ENCODE data around the gene PRKD1. TPM values are rescaled to one million over a fixed set of nuclear protein-coding genes. Genes with fewer than 3 reads are reported as not detected.

Gene PRKD1
- polyA plus RNA-seq, 3 donors from 2014 or later: not detected

- no peaks in the 10 kb centered on the region for H3K4me1 Mint-ChIP-seq
- peaks cover 3 to 50% (median 12%) of the 10 kb centered on the region in 6 donors for H3K9me3 Mint-ChIP-seq
- peaks cover 0 to 2% (median 0%) of the 10 kb centered on the region in 3 donors for H3K27me3 Mint-ChIP-seq (ENCODE audit: low read depth in 3 of 3)
- no peak overlapping the region for H3K27ac Mint-ChIP-seq
- no peaks in the 10 kb centered on the region for H3K36me3 Mint-ChIP-seq
- DNase-seq: no peak
- no peak overlapping the region for H3K4me3 Mint-ChIP-seq
These were observed 112.5 kb downstream of the PRKD1 start for GRCh38 chr14:29815016-29815674.

GRCh38 chr14:29814156-29815015 is 113.3 kb downstream of the PRKD1 start:
- no peak for DNase-seq
- Mint-ChIP-seq H3K27ac (no peak overlapping the region), H3K4me3 (no peak overlapping the region), H3K27me3 (ENCODE audit: low read depth in 3 of 3) (peaks cover 0 to 2% (median 0%) of the 10 kb centered on the region in 3 donors), H3K36me3 (no peaks in the 10 kb centered on the region), H3K4me1 (no peaks in the 10 kb centered on the region), H3K9me3 (peaks cover 7 to 55% (median 16%) of the 10 kb centered on the region in 6 donors)

GRCh38 chr14:29810682-29811081 is 117.0 kb downstream of the PRKD1 start:
- Mint-ChIP-seq H3K27ac (no peak overlapping the region), H3K9me3 (peaks cover 16 to 59% (median 24%) of the 10 kb centered on the region in 6 donors), H3K27me3 (ENCODE audit: low read depth in 3 of 3) (peaks cover 0 to under 1% (median 0%) of the 10 kb centered on the region in 3 donors), H3K4me3 (no peak overlapping the region), H3K36me3 (peaks cover 0 to 3% (median 0%) of the 10 kb centered on the region in 3 donors), H3K4me1 (no peaks in the 10 kb centered on the region)
- DNase-seq: no peak

- H3K4me1 Mint-ChIP-seq: no peaks in the 10 kb centered on the region
- H3K27me3 Mint-ChIP-seq (ENCODE audit: low read depth in 3 of 3): peaks cover 0 to 1% (median 0%) of the 10 kb centered on the region in 3 donors
- H3K9me3 Mint-ChIP-seq: peaks cover 17 to 59% (median 27%) of the 10 kb centered on the region in 6 donors
- no peak overlapping the region for H3K4me3 Mint-ChIP-seq
- DNase-seq: no peak
- H3K36me3 Mint-ChIP-seq: peaks cover 0 to 6% (median 0%) of the 10 kb centered on the region in 3 donors
- H3K27ac Mint-ChIP-seq: no peak overlapping the region
These were observed 117.6 kb downstream of the PRKD1 start for GRCh38 chr14:29810064-29810463.

GRCh38 chr14:29806124-29806517 is 121.5 kb downstream of the PRKD1 start:
- Mint-ChIP-seq H3K36me3 (peaks cover 0 to 6% (median 0%) of the 10 kb centered on the region in 3 donors), H3K4me1 (no peaks in the 10 kb centered on the region), H3K4me3 (no peak overlapping the region), H3K27me3 (ENCODE audit: low read depth in 3 of 3) (peaks cover 0 to 1% (median 0%) of the 10 kb centered on the region in 3 donors), H3K27ac (no peak overlapping the region), H3K9me3 (peaks cover 16 to 50% (median 30%) of the 10 kb centered on the region in 6 donors)
- no peak for DNase-seq

- no peak overlapping the region for H3K4me3 Mint-ChIP-seq
- no peak for DNase-seq
- peaks cover 0 to 6% (median 0%) of the 10 kb centered on the region in 3 donors for H3K36me3 Mint-ChIP-seq
- peaks cover 0 to 1% (median 0%) of the 10 kb centered on the region in 3 donors for H3K27me3 Mint-ChIP-seq (ENCODE audit: low read depth in 3 of 3)
- no peaks in the 10 kb centered on the region for H3K4me1 Mint-ChIP-seq
- H3K27ac Mint-ChIP-seq: no peak overlapping the region
- H3K9me3 Mint-ChIP-seq: peaks cover 16 to 49% (median 30%) of the 10 kb centered on the region in 6 donors
These were observed 122.1 kb downstream of the PRKD1 start for GRCh38 chr14:29805415-29806123.

- no peak overlapping the region for H3K4me3 Mint-ChIP-seq
- H3K36me3 Mint-ChIP-seq: peaks cover 0 to 6% (median 0%) of the 10 kb centered on the region in 3 donors
- H3K27ac Mint-ChIP-seq: no peak overlapping the region
- DNase-seq: no peak
- peaks cover 17 to 56% (median 31%) of the 10 kb centered on the region in 6 donors for H3K9me3 Mint-ChIP-seq
- H3K4me1 Mint-ChIP-seq: no peaks in the 10 kb centered on the region
- peaks cover 0 to 1% (median 0%) of the 10 kb centered on the region in 3 donors for H3K27me3 Mint-ChIP-seq (ENCODE audit: low read depth in 3 of 3)
These were observed 123.0 kb downstream of the PRKD1 start for GRCh38 chr14:29804481-29805266.

GRCh38 chr14:29803045-29803444 is 124.6 kb downstream of the PRKD1 start:
- no peak overlapping the region for H3K27ac Mint-ChIP-seq
- DNase-seq: no peak
- no peaks in the 10 kb centered on the region for H3K4me1 Mint-ChIP-seq
- H3K27me3 Mint-ChIP-seq (ENCODE audit: low read depth in 3 of 3): peaks cover 0 to 1% (median 0%) of the 10 kb centered on the region in 3 donors
- H3K9me3 Mint-ChIP-seq: peaks cover 10 to 61% (median 30%) of the 10 kb centered on the region in 6 donors
- H3K36me3 Mint-ChIP-seq: peaks cover 0 to 6% (median 0%) of the 10 kb centered on the region in 3 donors
- no peak overlapping the region for H3K4me3 Mint-ChIP-seq

- Mint-ChIP-seq H3K9me3 (peaks cover 7 to 57% (median 27%) of the 10 kb centered on the region in 6 donors), H3K4me1 (no peaks in the 10 kb centered on the region), H3K4me3 (no peak overlapping the region), H3K27me3 (ENCODE audit: low read depth in 3 of 3) (peaks cover 0 to 1% (median 0%) of the 10 kb centered on the region in 3 donors), H3K27ac (no peak overlapping the region), H3K36me3 (peaks cover 0 to 6% (median 0%) of the 10 kb centered on the region in 3 donors)
- DNase-seq: no peak
These were observed 125.4 kb downstream of the PRKD1 start for GRCh38 chr14:29802211-29802610.

GRCh38 chr14:29800961-29801360 is 126.7 kb downstream of the PRKD1 start:
- peaks cover 0 to 5% (median 0%) of the 10 kb centered on the region in 3 donors for H3K36me3 Mint-ChIP-seq
- no peaks in the 10 kb centered on the region for H3K4me1 Mint-ChIP-seq
- H3K27me3 Mint-ChIP-seq (ENCODE audit: low read depth in 3 of 3): peaks cover 0 to 1% (median 0%) of the 10 kb centered on the region in 3 donors
- H3K4me3 Mint-ChIP-seq: no peak overlapping the region
- no peak for DNase-seq
- peaks cover 5 to 56% (median 30%) of the 10 kb centered on the region in 6 donors for H3K9me3 Mint-ChIP-seq
- H3K27ac Mint-ChIP-seq: no peak overlapping the region

GRCh38 chr14:29799464-29800095 is 128.1 kb downstream of the PRKD1 start:
- H3K4me1 Mint-ChIP-seq: no peaks in the 10 kb centered on the region
- no peak for DNase-seq
- no peak overlapping the region for H3K4me3 Mint-ChIP-seq
- H3K27ac Mint-ChIP-seq: no peak overlapping the region
- peaks cover 6 to 51% (median 23%) of the 10 kb centered on the region in 6 donors for H3K9me3 Mint-ChIP-seq
- no peaks in the 10 kb centered on the region for H3K27me3 Mint-ChIP-seq (ENCODE audit: low read depth in 3 of 3)
- H3K36me3 Mint-ChIP-seq: no peaks in the 10 kb centered on the region

GRCh38 chr14:29798811-29799210 is 128.8 kb downstream of the PRKD1 start:
- Mint-ChIP-seq H3K27me3 (ENCODE audit: low read depth in 3 of 3) (no peaks in the 10 kb centered on the region), H3K4me3 (no peak overlapping the region), H3K36me3 (no peaks in the 10 kb centered on the region), H3K9me3 (peaks cover 8 to 51% (median 22%) of the 10 kb centered on the region in 6 donors), H3K27ac (no peak overlapping the region), H3K4me1 (no peaks in the 10 kb centered on the region)
- no peak for DNase-seq

All from immature natural killer cell (primary cell).